Esophagus squamous epithelium (tissue), 4 donors: Measurements from ENCODE around the gene EOGT.

Experiments
- CTCF ChIP-seq, 6 experiments: fragments of 450-650 bp in 4 of 6; fragments of 200-600 bp in 2 of 6; sonication (generic) in 2 of 6; IDR thresholded peaks; one replicate each; pipeline ENCODE4 v1.5.1; 2016 to 2019; ENCODE audit warnings: antibody characterized with exemption in 6 of 6, mild to moderate bottlenecking in 4 of 6, moderate library complexity in 4 of 6
- POLR2A ChIP-seq, 4 donors: fragments of 450-650 bp; IDR thresholded peaks; one replicate each; pipeline ENCODE4 v1.6.1; 2017; ENCODE audit warnings: antibody characterized with exemption in 4 of 4, mild to moderate bottlenecking in 4 of 4, moderate library complexity in 3 of 4

DNA sequence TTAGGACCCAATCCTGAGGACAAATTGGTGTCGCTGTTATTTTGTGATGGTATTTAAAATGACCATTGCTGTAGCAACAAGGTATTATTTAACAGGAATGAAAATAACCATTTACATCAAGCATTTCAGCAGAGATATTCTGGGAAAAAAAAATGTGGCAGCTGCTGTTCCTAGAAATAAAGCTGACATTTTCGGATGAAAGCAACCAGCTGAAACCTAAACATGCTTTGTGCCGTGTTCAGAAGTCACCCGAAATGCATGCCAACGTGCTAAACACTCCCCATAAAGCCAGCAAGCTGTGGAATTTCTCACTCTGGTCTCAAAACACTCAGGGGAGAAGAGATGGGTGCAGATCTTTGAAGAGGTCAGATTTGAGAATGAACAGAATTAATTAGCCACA lies 49.6 kb downstream of the EOGT start:
- TF ChIP-seq CTCF (IDR thresholded peaks at IDR 0.05), result no peak
- TF ChIP-seq POLR2A (IDR thresholded peaks at IDR 0.05), result no peak
